Adrenal gland (tissue), 5 donors: Measurements from ENCODE around the gene SIMC1.
"Not testable (repeated sequence)": the region's sequence is repeated elsewhere in the genome, so short reads cannot be mapped to it uniquely, and the experiment has no call there.

Experiments
- POLR2A ChIP-seq, 2 donors: fragments of 450-650 bp; IDR thresholded peaks; one replicate each; pipeline ENCODE4 v1.6.1; 2017; ENCODE audit warnings: antibody characterized with exemption in 2 of 2, mild to moderate bottlenecking in 2 of 2, moderate library complexity in 1 of 2
- TF ChIP-seq, protein P1 (sequence below), 6 experiments: fragments of 450-650 bp in 4 of 6; fragments of 200-600 bp in 2 of 6; sonication (generic) in 1 of 6; IDR thresholded peaks; 1 replicate in 5 of 6; 2 replicates in 1 of 6; pipeline versions ENCODE4 v1.5.1 to v1.8.0; 2016 to 2021; ENCODE audit warnings: antibody characterized with exemption in 6 of 6, mild to moderate bottlenecking in 2 of 6, moderate library complexity in 1 of 6
- donor health status: DM: no; HTN: no; CAD: no.

DNA sequence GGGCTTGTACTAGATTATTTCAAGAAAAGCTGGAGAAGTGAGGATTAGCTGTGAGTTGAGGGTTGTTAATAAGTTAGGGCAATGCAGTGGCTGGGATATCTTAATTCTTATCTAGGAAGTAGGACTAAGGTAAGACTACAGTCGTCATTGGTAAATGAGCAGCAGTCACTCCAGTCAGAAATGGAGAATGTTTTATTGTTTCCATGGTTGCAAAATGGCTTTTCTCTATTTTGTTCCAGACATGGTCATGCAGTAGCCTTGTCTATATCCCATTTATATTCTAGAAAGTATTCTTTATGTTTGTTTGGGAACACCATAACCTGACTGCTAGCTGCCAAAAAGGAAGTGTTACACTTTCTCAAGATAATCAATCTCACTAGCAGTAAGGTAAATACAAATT is 9.9 kb upstream of the SIMC1 start:
- not testable (repeated sequence) for TF ChIP-seq POLR2A (IDR thresholded peaks at IDR 0.05)
- TF ChIP-seq, protein P1, sequence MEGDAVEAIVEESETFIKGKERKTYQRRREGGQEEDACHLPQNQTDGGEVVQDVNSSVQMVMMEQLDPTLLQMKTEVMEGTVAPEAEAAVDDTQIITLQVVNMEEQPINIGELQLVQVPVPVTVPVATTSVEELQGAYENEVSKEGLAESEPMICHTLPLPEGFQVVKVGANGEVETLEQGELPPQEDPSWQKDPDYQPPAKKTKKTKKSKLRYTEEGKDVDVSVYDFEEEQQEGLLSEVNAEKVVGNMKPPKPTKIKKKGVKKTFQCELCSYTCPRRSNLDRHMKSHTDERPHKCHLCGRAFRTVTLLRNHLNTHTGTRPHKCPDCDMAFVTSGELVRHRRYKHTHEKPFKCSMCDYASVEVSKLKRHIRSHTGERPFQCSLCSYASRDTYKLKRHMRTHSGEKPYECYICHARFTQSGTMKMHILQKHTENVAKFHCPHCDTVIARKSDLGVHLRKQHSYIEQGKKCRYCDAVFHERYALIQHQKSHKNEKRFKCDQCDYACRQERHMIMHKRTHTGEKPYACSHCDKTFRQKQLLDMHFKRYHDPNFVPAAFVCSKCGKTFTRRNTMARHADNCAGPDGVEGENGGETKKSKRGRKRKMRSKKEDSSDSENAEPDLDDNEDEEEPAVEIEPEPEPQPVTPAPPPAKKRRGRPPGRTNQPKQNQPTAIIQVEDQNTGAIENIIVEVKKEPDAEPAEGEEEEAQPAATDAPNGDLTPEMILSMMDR (IDR thresholded peaks at IDR 0.05) = not testable (repeated sequence)
